Right lung (tissue), 5 donors: ENCODE measurements around the gene S100B. TPM values are rescaled to one million over a fixed set of nuclear protein-coding genes. Genes with fewer than 3 reads are reported as not detected.
"Not testable (repeated sequence)": the region's sequence is repeated elsewhere in the genome, so short reads cannot be mapped to it uniquely, and the experiment has no call there.

Experiments used
- DNase-seq, 2 donors: peaks; one replicate each; pipeline ENCODE4 v3.0.0-alpha.2; 2013
- polyA plus RNA-seq, 5 donors: library from polyadenylated mRNA; unstranded; fragments of 120-200 nt; gene quantifications; one replicate each; pipeline versions ENCODE4 v1.2.1 to v1.2.3, GENCODE V29; 2013; ENCODE audit warnings: inconsistent platforms in 1 of 5, low replicate concordance in 1 of 5; ENCODE audit not compliant: insufficient read length in 5 of 5, insufficient read depth in 1 of 5

S100B gene
- polyA plus RNA-seq, 5 donors: 1.5 to 3.8 (median 3.0) TPM

DNA sequence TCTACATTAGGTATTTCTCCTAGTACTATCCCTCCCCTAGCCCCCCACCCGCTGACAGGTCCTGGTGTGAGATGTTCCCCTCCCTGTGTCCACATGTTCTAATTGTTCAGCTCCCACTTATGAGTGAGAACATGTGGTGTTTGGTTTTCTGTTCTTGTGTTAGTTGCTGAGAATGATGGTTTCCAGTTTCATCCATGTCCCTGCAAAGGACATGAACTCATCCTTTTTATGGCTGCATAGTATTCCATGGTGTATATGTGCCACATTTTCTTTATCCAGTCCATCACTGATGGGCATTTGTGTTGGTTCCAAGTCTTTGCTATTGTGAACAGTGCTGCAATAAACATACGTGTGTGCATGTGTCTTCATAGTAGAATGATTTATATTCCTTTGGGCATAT is 26.0 kb upstream of the S100B start:
- not testable (repeated sequence) for DNase-seq

DNA sequence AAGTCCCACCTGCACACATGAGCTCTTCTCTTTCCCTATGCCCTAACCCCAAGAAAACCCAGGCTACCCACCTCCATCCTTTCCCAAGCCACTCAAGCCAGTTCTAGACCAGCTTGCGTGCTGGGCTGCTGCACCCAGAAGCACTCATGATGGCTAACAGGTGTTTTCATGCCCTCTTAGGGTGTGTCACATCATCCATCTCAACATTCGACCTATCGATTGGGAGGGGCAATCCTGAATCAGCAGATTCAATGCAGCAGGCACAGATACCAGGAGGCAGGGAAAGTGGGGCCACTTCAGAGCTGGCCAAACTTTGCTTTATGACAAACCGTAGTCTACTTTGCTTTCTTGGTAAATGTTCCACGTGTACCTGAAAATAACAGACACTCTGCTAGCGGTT is 24.0 kb upstream of the S100B start:
- no peak for DNase-seq

DNA sequence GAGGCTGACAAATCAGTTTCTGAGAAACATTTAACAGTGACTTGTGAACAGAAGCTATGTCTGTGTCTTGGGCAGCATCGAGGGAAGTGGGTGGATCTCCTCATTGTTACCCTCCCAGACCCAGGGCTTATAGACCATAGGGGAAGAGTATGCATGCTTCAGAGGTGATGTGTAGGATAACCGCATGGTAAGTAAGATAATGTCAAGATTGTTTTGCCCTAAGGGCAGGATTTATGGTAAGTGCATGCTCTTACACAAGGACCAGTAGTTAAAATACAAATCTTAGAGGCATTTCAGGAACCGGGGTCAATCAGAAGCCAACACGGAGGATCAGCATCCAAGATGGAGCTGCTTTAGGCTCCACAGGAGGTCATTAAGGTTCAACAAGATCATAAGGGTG is 22.8 kb upstream of the S100B start:
- DNase-seq: no peak

DNA sequence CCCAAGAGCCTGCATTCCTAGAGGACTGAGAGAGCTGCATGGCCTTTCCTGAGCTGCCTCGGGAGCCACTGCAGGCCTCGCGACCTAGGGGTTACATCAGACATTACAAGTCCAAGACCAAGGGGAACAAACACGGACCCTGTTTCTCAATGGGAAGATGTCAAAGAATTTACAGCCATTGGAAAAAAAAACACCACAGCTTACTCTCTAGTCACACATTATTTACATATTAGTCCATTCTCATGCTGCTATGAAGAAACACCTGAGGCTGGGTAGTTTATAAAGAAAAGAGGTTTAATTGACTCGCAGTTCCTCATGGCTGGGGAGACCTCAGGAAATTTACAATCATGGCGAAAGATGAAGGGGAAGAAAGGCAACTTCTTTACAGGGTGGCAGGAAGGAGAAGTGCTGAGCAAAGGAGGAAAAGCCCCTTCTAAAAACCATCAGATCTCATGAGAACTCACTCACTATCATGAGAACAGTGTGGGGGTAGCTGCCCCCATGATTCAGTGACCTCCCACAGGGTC is 22.2 kb upstream of the S100B start:
- no peak for DNase-seq

DNA sequence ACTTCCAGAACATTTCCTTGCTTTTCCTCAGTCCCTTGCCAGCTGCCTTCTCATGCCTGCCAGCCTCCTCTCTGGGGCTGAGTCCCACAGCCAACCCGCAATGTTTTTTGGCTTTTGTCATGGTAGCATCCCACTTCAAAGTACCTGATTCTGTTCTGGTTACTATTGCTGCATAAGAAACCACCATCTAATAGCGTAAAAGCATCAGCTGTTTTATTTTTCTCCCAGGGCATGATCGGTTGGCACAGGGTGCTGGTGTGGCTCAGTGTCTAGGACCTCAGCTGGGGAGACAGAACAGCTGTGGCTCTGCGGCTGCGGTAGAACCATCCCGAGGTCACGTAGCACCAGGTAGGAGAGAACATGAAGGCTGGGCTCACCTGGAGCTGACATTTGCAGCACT is 21.7 kb upstream of the S100B start:
- DNase-seq: no peak

DNA sequence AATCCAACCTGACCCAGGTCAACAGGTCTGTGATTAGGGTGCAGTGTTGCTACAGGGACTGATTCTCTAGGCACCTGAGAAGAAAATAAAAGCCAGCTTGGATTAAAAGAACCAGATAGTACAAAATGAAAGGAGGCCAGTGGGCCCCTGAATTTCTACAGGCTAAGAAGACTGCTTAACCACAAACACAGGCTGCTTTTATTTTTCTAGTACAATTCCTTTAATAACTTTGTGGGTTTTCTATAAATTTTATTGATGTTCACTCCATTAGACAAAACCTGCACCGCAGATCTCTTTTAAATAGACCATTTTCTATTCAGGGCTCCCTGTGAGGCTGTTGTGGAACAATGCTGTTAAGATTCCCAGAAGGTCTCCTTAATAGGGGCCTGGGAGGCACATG is 20.9 kb upstream of the S100B start:
- DNase-seq: no peak

DNA sequence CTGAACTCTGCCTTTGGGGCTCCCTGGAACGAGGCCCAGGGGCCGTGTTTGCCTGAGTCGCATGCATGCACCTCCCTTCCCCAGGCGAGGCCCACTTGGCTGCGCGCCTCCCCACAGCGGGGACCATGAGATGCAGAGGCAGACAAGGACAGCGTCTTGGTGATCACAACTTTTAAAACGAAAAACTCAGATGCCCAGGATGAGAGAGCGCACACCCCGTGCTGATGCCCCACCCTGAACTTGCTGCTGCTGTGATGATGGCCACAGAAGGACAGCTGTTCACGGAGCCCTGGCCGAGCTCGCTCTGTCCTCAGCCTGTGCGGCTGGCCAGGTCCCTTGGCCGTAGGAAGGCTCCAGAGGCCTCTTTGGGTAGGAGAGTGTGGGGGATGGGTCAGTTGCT is 19.2 kb upstream of the S100B start:
- no peak for DNase-seq

DNA sequence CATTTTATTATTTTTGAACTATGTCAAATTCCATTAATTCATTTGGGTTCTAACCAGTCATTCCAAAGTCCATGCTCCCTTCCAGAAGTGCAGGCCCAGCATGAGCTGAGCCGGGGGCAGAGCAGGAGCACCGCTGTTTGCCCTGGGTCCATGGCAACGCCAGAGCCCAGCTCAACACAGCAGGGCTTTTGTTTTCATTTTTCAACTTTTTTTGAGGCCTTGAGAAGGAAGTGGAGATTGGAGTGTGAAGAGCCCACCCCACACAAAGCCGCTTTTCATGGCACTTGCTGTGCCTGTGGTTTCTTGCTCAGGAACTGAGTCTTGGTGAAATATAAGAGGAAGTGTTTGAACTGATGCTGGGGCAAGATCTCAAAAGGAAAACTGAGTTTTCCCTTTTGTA is 17.3 kb upstream of the S100B start:
- peak; percentile 49 to 56 for DNase-seq

DNA sequence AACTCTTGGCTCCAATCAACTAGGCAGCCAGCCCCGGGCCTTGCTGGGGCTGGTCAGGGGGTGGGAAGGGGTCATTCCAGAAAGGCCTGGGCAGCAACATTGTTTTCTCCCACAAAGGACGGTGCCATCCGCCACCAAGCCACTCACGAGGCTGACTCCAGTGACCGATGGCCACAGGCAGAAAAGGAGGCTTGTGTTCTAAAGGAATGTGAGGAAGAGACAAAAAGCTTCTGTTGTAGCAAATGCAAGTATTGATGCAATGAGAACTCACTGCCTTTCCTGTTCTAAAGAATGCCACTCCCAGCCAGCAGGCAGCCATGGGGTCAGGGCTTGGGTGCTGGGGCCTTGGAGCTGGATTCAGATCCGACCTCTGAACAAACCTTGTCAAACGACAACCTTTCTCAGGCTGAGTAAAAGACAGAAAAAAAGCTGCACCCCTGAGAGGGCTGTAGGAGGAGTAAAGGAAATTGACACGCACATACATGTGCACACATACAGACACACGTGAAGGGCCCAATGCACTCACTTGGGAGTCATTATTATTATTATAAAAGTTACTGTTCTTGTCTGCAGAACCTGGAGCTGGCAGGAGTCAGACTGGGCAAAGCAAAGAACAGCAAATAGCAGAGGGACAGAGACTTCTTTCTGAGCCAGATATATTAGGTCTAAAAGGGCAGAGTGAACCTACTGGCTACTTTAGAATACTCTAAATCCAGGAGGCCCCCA is 16.7 kb upstream of the S100B start:
- no peak for DNase-seq

DNA sequence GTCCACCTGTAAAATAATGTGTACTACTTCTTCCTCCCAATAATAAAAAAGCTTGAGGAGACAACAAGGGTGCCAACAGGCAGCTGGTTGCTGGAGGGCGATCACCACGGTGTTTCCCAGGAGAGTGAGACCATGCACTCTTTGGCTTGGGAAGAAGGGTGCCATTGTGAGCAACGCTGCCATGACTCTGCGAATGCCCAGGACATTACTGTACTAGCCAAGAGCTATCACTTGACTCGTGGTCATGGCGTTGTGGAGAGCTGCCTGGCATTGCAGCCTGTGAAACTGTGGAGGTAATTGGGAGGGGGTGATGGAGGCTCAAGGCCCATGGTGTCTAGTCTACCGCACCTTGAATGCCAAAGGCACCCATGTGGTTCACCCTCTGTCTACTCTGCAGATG is 16.0 kb upstream of the S100B start:
- DNase-seq: no peak

DNA sequence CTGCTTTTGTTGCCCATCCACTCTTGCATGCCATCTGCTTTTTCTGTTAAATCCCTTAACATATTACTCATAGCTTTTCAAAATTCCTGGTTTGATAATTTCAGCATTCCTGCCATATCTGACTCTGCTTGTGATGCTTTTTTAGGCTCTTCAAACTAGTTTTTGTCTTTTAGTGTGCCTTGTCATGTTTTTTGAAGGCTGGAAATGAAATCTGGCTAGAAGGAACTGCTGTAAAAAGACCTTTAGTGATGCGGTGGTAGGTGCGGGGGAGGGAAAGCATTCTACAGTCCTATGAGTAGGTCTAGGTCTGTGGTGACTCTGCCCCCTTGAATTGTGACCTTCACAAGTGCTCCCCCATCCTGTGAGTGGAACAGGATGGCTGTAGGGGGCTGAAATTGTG is 15.0 kb upstream of the S100B start:
- DNase-seq: no peak

DNA sequence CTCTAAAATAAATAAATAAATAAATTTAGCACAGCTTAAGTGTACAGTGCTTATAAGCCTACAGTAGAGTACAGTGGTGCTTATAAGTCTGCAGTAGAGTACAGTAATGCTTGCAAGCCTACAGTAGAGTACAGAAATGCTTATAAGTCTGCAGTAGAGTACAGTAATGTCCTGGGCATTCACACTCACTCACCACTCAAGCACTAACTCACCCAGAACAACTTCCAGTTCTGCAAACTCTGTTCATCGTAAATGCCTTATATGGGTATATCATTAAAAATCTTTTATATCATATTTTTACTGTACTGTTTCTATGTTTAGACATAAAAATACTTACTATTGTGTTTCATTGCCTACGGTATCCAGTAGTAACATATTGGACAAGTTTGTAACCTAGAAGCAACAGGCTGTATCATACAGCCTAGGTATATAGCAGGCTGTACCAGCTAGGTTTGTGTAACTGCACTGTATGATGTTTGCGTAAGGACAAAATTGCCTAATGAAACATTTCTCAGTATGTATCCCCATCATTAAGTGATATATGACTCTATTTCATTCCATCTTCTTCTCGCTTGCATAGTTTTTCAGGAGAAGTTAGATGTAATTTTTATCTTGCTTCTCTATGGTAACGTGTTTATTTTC is 14.0 kb upstream of the S100B start:
- no peak for DNase-seq

DNA sequence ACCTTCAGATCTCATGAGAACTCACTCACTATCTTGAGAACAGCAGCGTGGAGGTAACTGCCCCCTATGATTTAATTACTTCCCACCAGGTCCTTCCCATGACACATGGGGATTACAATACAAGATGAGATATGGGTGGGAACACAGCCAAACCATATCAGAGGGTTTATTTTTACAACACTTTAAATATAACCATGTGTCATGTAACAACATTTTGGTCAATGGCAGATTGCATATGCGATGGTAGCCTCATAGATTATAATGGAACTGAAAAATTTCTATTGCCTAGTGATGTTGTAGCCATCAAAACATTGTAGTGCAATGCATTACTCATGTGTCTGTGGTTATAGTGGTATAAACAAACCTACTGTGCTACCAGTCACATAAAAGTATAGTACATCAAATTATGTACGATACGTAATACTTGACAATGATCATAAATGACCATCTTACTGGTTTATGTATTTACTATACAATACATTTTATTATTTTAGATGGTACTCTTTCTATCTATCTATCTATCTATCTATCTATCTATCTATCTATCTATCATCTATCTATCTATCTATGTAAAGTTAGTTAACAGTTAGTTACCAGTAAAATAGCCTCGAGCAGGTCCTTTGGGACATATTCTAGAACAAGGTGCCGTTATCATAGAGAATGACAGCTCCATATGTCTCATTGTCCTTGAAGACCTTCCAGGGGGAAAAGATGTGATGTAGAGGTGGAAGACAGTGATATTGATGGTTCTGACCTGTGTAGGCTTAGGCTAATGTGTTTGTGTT is 12.6 kb upstream of the S100B start:
- DNase-seq: no peak

DNA sequence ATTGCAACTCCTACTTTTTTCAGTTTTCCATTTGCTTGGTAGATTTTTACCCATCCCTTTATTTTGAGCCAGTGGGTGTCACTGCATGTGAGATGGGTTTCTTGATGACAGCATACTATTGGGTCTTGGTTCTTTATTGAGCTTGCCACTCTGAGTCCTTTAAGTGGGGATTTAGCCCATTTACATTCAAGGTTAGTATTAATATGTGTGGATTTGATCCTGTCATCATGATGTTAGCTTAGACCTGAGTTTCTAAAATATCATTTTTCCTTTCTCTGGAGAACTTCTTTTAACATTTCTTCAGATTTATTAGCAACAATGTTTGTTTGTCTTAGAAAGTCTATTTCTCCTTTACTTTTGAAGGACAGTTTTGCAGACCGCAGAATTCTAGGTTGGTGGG is 11.8 kb upstream of the S100B start:
- no peak for DNase-seq

DNA sequence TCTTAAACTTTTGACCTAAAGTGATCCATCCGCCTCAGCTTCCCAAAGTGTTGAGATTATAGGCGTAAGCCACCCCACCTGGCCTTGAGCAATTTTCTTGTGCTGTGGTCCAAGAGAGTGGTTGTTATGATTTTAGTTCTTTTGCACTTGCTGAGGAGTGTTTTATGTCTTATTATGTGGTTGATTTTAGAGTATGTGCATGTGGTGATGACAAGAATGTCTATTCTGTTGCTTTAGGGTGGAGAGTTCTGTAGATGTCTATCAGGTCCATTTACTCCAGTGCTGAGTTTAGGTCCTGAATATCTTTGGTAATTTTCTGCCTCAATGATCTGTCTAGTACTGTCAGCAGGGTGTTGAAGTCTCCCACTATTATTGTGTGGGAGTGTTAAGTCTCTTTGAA is 11.2 kb upstream of the S100B start:
- DNase-seq: no peak

DNA sequence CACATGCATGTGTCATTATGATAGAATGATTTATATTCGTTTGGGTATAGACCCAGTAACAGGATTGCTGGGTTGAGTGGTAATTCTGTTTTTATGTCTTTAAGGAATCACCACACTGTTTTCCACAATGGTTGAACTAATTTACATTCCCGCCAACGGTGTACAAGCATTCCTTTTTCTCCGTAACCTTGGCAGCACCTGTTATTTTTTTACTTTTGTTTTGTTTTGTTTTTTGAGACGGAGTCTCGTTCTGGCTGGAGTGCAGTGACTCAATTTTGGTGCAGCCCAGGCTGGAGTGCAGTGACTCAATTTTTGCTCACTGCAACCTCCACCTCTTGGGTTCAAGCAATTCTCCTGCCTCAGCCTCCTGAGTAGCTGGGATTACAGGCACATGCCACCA is 8.5 kb upstream of the S100B start:
- no peak for DNase-seq

DNA sequence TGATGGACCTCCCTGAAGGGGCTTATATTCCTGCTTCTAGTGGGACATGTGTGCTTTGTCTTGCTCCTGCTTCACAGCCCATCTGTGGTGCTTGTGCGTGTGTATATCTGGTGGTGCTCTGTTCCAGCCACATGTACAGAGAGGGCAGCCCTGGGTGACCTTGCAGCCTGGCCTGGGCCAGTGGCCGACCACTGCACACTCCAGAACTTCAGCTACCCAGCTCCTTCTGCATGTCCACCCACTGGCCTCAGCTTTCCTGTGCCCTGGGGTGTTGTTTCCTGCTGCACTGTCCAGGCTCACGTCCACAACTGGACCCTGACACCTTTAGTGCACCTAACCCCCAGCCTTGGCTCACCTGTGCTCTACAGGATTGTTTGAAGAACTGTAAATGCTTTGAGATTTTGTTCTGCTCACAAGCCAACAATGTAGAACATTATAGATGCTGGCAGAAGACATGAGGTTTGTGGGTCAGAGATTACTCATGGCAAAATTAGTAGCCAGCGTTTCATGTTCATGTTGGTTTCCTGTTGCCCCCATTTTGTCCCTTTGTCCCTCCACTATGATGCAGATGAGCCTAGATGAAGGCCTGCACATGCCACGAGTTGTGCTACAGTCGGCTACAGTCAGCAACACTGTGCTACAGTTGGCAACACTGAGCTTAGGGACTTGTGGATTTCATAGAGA is 5.3 kb upstream of the S100B start:
- no peak for DNase-seq

DNA sequence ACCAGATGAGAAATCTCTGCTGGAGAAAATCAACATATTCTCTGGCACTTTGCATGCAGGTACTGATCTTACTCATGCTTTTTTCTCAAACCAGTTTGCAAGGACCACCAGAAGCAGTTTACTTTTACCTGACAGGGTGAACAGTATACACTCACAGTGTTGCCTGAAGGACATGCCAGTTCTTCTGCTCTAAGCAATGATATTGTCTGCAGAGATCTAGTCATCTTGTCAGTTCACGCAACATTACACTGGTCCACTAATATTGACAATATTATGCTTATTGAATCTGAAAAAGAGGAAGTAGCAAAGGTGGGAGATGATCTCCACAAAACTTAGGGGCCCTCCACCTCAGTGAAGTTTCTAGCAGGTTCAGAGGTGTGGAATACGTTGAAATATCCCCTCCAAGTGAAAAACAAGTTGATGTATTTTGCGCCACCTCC is 3.8 kb upstream of the S100B start:
- no peak for DNase-seq

DNA sequence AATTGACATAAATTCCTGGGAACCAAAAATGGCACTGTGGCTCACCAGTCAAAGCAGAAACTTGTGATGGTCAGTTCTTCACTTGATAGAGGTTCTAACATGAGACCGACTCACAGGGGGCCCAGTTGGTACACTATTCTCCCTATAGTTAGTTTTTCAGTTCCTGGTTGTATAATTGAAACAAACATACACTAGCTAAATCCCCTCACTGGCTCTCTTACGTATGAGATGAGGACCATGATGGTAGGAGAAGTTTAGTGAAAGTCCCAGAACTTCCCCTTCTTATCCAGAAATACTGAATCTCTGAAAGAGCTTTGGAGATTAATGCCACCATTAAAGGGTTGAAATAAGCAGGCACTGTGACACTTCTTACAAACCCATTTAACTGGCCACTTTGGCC is 2.8 kb upstream of the S100B start:
- no peak for DNase-seq

DNA sequence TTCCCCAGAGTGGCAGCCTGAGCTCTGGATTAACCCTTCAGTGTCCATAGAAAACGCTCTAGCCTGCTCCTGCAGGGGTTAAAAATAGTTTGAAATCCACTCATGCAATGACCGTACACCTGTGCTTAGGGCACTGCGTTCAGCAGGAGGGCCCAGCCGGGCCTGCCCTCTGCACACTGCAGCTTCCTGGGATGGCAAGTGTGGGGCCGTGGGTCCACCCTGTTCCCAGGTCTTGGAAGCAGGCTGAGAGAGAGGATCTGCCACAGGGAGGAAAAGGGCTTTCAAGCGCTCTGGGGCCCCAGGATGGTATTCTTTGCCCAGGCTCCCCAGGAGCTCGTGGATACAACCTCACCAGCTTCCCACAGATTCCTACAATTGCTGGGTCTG is 1.5 kb upstream of the S100B start:
- no peak for DNase-seq

DNA sequence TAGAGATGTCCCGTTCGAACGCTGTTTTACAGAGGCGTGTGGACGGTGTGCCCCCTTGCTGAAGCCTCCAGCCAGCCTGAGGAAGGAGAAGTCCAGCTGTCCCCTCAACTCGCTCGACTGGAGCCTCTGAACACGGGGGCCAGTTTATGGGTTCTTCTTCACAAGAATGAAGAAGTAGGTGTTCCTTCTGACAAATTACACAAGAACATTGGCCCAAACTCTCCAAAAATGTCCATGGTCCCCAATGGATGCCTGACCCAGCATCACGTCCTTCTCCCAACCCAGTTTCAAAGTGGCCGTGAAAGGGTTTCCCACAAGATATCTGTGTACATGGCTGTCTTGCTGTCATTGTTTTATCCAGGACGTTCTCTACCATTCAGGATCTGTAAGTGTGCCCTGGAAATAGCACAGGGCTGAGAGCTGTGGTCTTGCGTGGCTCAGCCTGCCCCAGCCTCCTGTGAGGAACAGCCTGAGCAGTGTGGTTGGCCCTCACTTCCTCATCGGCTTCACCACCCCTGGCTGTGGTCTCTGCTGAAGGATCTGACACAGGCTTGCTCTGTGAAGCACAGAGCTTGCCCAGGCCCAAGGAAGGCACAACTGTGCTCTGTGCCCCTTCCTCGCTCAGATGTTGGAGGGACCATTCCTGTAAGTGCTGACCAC is 1.0 kb upstream of the S100B start:
- no peak for DNase-seq
